HCT116 (cell line): ENCODE data around the gene GJA3. TPM values are rescaled to one million over a fixed set of nuclear protein-coding genes. Genes with fewer than 3 reads are reported as not detected.

Source experiments
- ATAC-seq: fragments of 200-7000 bp; cut with Tn5 transposase; 2 replicates; pipeline ENCODE4 v1.9.1; 2020; ENCODE audit warnings: mild to moderate bottlenecking, moderate library complexity
- BruUV-seq: library from RNA; stranded (reverse); fragments of 400-500 nt; replicated peaks from 2 replicates; lab custom pipeline; 2021; lab: Mats Ljungman, UMichigan
- CTCF ChIA-PET: fragments of 300-600 bp; sonication (Branson Sonifier 250); formaldehyde crosslinking; loops from one replicate; lab custom pipeline; 2021; ENCODE audit warnings: antibody characterized with exemption; lab: Charles Lee
- POLR2A ChIA-PET: fragments of 300-600, 350-600 bp; sonication (Branson Sonifier 250); formaldehyde crosslinking; loops from one replicate; lab custom pipeline; 2021; ENCODE audit warnings: antibody characterized with exemption; lab: Charles Lee
- RAD21 ChIA-PET, 2 experiments: fragments of 300-600 bp; sonication (Branson Sonifier 250); formaldehyde crosslinking; loops; one replicate each; lab custom pipeline; 2023; ENCODE audit warnings: low total read pairs in 2 of 2; ENCODE audit not compliant: uncharacterized antibody in 2 of 2, unreplicated experiment in 2 of 2, low non-redundant PET in 1 of 2; lab: Charles Lee
- DNase-seq: peaks from one replicate; pipeline ENCODE4 v3.0.0-alpha.2; 2010; ENCODE audit warnings: low read depth, low spot score
- H2AFZ ChIP-seq: fragments of 200-600 bp; shearing (Covaris generic), sonication (generic); 2 replicates; pipeline ENCODE4 v1.6.1; 2017; ENCODE audit warnings: low read depth, mixed run types, mixed read lengths, antibody characterized with exemption, low read length; ENCODE audit not compliant: poor library complexity, severe bottlenecking
- H3K27ac ChIP-seq: 2 replicates; pipeline ENCODE4 v1.5.1; 2012; ENCODE audit warnings: low read depth, low read length
- H3K27me3 ChIP-seq: fragments of 200-600 bp; sonication (generic); 2 replicates; pipeline ENCODE4 v1.6.1; 2016; ENCODE audit warnings: mixed run types, low read length, mixed read lengths; ENCODE audit not compliant: insufficient read depth
- H3K36me3 ChIP-seq, 2 experiments: fragments of 200-500 bp in 1 of 2; fragments of 200-600 bp in 1 of 2; sonication (Bioruptor generic) in 1 of 2; sonication (generic) in 1 of 2; 2 replicates each; pipeline versions ENCODE4 v1.5.1 to v1.6.1; 2014 to 2016; ENCODE audit warnings: low read length in 2 of 2, inconsistent platforms in 1 of 2, mixed read lengths in 1 of 2, mixed run types in 1 of 2; ENCODE audit not compliant: insufficient read depth in 2 of 2, control insufficient read depth in 1 of 2
- H3K4me1 ChIP-seq, 2 experiments: fragments of 200-600 bp in 1 of 2; sonication (generic) in 1 of 2; 2 replicates each; pipeline versions ENCODE4 v1.5.1 to v1.6.1; 2012 to 2017; ENCODE audit warnings: low read length in 2 of 2, inconsistent platforms in 1 of 2, mild to moderate bottlenecking in 1 of 2, mixed read lengths in 1 of 2, mixed run types in 1 of 2, moderate library complexity in 1 of 2; ENCODE audit not compliant: insufficient read depth in 2 of 2, control insufficient read depth in 1 of 2
- H3K4me2 ChIP-seq: fragments of 200-600 bp; sonication (generic); 2 replicates; pipeline ENCODE4 v1.6.1; 2017; ENCODE audit warnings: mixed run types, low read length, mixed read lengths
- H3K4me3 ChIP-seq, 2 experiments: fragments of 200-600 bp in 1 of 2; sonication (generic) in 1 of 2; replicated peaks in 1 of 2; 2 replicates each; pipeline ENCODE4 v1.5.1; 2011 to 2016; ENCODE audit warnings: low read length in 2 of 2, control low read depth in 1 of 2, low read depth in 1 of 2, mild to moderate bottlenecking in 1 of 2, mixed read lengths in 1 of 2, mixed run types in 1 of 2
- H3K79me2 ChIP-seq: fragments of 200-600 bp; sonication (generic); 2 replicates; pipeline ENCODE4 v1.6.1; 2017; ENCODE audit warnings: mild to moderate bottlenecking, mixed run types, low read length, moderate library complexity, mixed read lengths; ENCODE audit not compliant: insufficient read depth
- H3K9ac ChIP-seq: fragments of 200-600 bp; sonication (generic); 2 replicates; pipeline ENCODE4 v1.6.1; 2016; ENCODE audit warnings: low read length, mixed read lengths
- H3K9me2 ChIP-seq: fragments of 200-600 bp; sonication (generic), shearing (Covaris generic); 2 replicates; pipeline ENCODE4 v1.6.1; 2017; ENCODE audit warnings: mixed run types, mild to moderate bottlenecking, moderate library complexity; ENCODE audit not compliant: insufficient read depth
- H3K9me3 ChIP-seq, 2 experiments: fragments of 200-500 bp in 1 of 2; fragments of 200-600 bp in 1 of 2; sonication (Bioruptor generic) in 1 of 2; sonication (generic) in 1 of 2; 2 replicates each; pipeline ENCODE4 v1.6.1; 2014 to 2017; ENCODE audit warnings: low read length in 2 of 2, mixed read lengths in 2 of 2, inconsistent platforms in 1 of 2, low read depth in 1 of 2, mild to moderate bottlenecking in 1 of 2, mixed run types in 1 of 2, moderate library complexity in 1 of 2; ENCODE audit not compliant: control insufficient read depth in 1 of 2, insufficient read depth in 1 of 2
- H4K20me1 ChIP-seq: fragments of 200-600 bp; sonication (generic), shearing (Covaris generic); 2 replicates; pipeline ENCODE4 v1.6.1; 2017; ENCODE audit warnings: mixed run types, mild to moderate bottlenecking, moderate library complexity; ENCODE audit not compliant: insufficient read depth
- EGR1 ChIP-seq: IDR thresholded peaks from 2 replicates; pipeline ENCODE4 v1.6.1; 2012; ENCODE audit warnings: low read depth
- FOSL1 ChIP-seq: IDR thresholded peaks from 2 replicates; pipeline ENCODE4 v1.6.1; 2012; ENCODE audit warnings: low read depth
- RAD21 ChIP-seq: IDR thresholded peaks from 2 replicates; pipeline ENCODE4 v1.6.1; 2012; ENCODE audit warnings: low read depth, mild to moderate bottlenecking
- SIN3A ChIP-seq: IDR thresholded peaks from 2 replicates; pipeline ENCODE4 v1.6.1; 2012; ENCODE audit warnings: low read depth
- SP1 ChIP-seq: IDR thresholded peaks from 2 replicates; pipeline ENCODE4 v1.6.1; 2012; ENCODE audit warnings: low read depth
- YY1 ChIP-seq: IDR thresholded peaks from 2 replicates; pipeline ENCODE4 v1.6.1; 2011; ENCODE audit warnings: low read length, low read depth, moderate library complexity, mild to moderate bottlenecking; ENCODE audit not compliant: insufficient replicate concordance; ENCODE audit errors: extremely low read depth
- ZFX ChIP-seq: fragments of 450-650 bp; IDR thresholded peaks from 2 replicates; pipeline ENCODE4 v1.6.1; 2017
- intact Hi-C: fragments of 100-400 bp; cut with micrococcal nuclease; formaldehyde crosslinking; loops from 2 replicates; pipeline ENCODE4 v1.10.0; 2022
- total RNA-seq: library from RNA; stranded (reverse); gene quantifications from one replicate; pipeline ENCODE4 v1.2.1, GENCODE V29; 2021; ENCODE audit not compliant: unreplicated experiment
- TF ChIP-seq, protein P1 (sequence below), 3 experiments: fragments of 200-600 bp in 1 of 3; sonication (generic) in 1 of 3; IDR thresholded peaks in 2 of 3; conservative IDR thresholded peaks in 1 of 3; 2 replicates each; pipeline ENCODE4 v1.5.1; 2012 to 2017; ENCODE audit warnings: low read depth in 2 of 3, low read length in 2 of 3, antibody characterized with exemption in 1 of 3, borderline replicate concordance in 1 of 3, control low read depth in 1 of 3, mild to moderate bottlenecking in 1 of 3, mixed read lengths in 1 of 3, mixed run types in 1 of 3, moderate library complexity in 1 of 3; ENCODE audit not compliant: insufficient read depth in 1 of 3
- TF ChIP-seq, protein P2 (sequence below): IDR thresholded peaks from 2 replicates; pipeline ENCODE4 v1.6.1; 2012

GJA3 gene
- total RNA-seq, 1 experiment from 2014 or later: 8.0 TPM

- Histone ChIP-seq H3K9ac (no peak overlapping the region), H3K4me3 (no peak overlapping the region), H3K79me2 (no peaks in the 10 kb centered on the region), H3K9me3 (no peaks in the 10 kb centered on the region), H3K36me3 (no peaks in the 10 kb centered on the region), H3K4me2 (no peak overlapping the region), H3K27ac (no peak overlapping the region), H3K9me2 (no peaks in the 10 kb centered on the region), H4K20me1 (no peaks in the 10 kb centered on the region), H3K27me3 (no peaks in the 10 kb centered on the region), H3K4me1 (peaks cover 0 to 3% of the 10 kb centered on the region in 2 experiments; a peak in 1 of 4 replicates), H2AFZ (peak overlapping the region; percentile 41)
- intact Hi-C loops: loop anchor here (1.0 to 5.0 kb wide), 3 partner anchors 307 to 742 kb away; no protein-coding TSS in a partner anchor
- peak; percentile 57 for DNase-seq
- POLR2A ChIA-PET: interaction anchor here (0.9 kb wide), 1 partner anchor 9 kb away, joined by 3 read pairs; no protein-coding TSS in a partner anchor
- CTCF ChIA-PET: interaction anchor here (0.6 to 2.8 kb wide), 5 partner anchors 9 to 742 kb away, joined by 3 to 10 read pairs (median 5); no protein-coding TSS in a partner anchor
- no TSS peak for BruUV-seq
- peak; percentile 99 for ATAC-seq
- TF ChIP-seq EGR1 (no peak), RAD21 (peak; percentile 80), YY1 (no peak), SP1 (no peak), SIN3A (no peak), FOSL1 (no peak), ZFX (no peak)
- TF ChIP-seq, protein P1, sequence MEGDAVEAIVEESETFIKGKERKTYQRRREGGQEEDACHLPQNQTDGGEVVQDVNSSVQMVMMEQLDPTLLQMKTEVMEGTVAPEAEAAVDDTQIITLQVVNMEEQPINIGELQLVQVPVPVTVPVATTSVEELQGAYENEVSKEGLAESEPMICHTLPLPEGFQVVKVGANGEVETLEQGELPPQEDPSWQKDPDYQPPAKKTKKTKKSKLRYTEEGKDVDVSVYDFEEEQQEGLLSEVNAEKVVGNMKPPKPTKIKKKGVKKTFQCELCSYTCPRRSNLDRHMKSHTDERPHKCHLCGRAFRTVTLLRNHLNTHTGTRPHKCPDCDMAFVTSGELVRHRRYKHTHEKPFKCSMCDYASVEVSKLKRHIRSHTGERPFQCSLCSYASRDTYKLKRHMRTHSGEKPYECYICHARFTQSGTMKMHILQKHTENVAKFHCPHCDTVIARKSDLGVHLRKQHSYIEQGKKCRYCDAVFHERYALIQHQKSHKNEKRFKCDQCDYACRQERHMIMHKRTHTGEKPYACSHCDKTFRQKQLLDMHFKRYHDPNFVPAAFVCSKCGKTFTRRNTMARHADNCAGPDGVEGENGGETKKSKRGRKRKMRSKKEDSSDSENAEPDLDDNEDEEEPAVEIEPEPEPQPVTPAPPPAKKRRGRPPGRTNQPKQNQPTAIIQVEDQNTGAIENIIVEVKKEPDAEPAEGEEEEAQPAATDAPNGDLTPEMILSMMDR (IDR thresholded peaks at IDR 0.05 in 2 of 3, conservative IDR thresholded peaks at IDR 0.05 in 1 of 3; ENCODE audit: borderline replicate concordance in 1 of 3, insufficient read depth in 1 of 3, low read depth in 2 of 3, low read length in 2 of 3): peak; percentile 65 to 83 (median 79); a peak in 5 of 6 replicates
- TF ChIP-seq, protein P2, sequence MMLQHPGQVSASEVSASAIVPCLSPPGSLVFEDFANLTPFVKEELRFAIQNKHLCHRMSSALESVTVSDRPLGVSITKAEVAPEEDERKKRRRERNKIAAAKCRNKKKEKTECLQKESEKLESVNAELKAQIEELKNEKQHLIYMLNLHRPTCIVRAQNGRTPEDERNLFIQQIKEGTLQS: no peak
- RAD21 ChIA-PET: interaction anchor here in 1 of 2 experiments (0.6 kb wide), 1 partner anchor 279 kb away, joined by 3 read pairs; no protein-coding TSS in a partner anchor
Observed at GRCh38 chr13:20182231-20182846, 21.5 kb upstream of the GJA3 start.
